Subcutaneous adipose tissue (tissue), 4 donors: ENCODE data around the gene RPS6KL1. TPM values are rescaled to one million over a fixed set of nuclear protein-coding genes. Genes with fewer than 3 reads are reported as not detected.

Experiments
- CTCF ChIP-seq: fragments of 450-650 bp; IDR thresholded peaks from one replicate; pipeline ENCODE4 v1.5.1; 2016; ENCODE audit warnings: low read depth, mild to moderate bottlenecking, control low read depth, antibody characterized with exemption, moderate library complexity
- total RNA-seq, 4 donors: library from RNA; depleted of rRNA; stranded (reverse); fragments of >200 nt; gene quantifications; one replicate each; pipeline ENCODE4 v1.1.0, GENCODE V29; 2016

Gene RPS6KL1
- total RNA-seq, 4 donors from 2014 or later, result 1.1 to 13.6 (median 3.7) TPM

GRCh38 chr14:74962493-74962892 is 39.4 kb upstream of the RPS6KL1 start:
- no peak for TF ChIP-seq CTCF

GRCh38 chr14:74962046-74962445 is 39.0 kb upstream of the RPS6KL1 start:
- no peak for TF ChIP-seq CTCF

GRCh38 chr14:74961238-74961911 is 38.3 kb upstream of the RPS6KL1 start:
- no peak for TF ChIP-seq CTCF

GRCh38 chr14:74960736-74961135 is 37.7 kb upstream of the RPS6KL1 start:
- TF ChIP-seq CTCF, result no peak

- no peak for TF ChIP-seq CTCF
Observed at GRCh38 chr14:74959596-74960180, 36.6 kb upstream of the RPS6KL1 start.

- TF ChIP-seq CTCF, result no peak
Observed at GRCh38 chr14:74956280-74957072, 33.4 kb upstream of the RPS6KL1 start.

- no peak for TF ChIP-seq CTCF
Observed at GRCh38 chr14:74956027-74956279, 32.9 kb upstream of the RPS6KL1 start.
